Measurements from ENCODE around the gene KCNAB1. TPM values are rescaled to one million over a fixed set of nuclear protein-coding genes. Genes with fewer than 3 reads are reported as not detected.
"Not testable (repeated sequence)": the region's sequence is repeated elsewhere in the genome, so short reads cannot be mapped to it uniquely, and the experiment has no call there.

The KCNAB1 gene
- total RNA-seq, 1 experiment from 2014 or later, result not detected

GRCh38 chr3:156218353-156218744 lies 98.0 kb downstream of the KCNAB1 start:
- Histone ChIP-seq H3K27me3 (replicated peaks; ENCODE audit: insufficient read depth, low read depth, low read length, poor library complexity) (no peaks in the 10 kb centered on the region), H3K9me3 (ENCODE audit: low read depth, low read length, poor library complexity, severe bottlenecking) (no peaks in the 10 kb centered on the region), H3K36me3 (ENCODE audit: insufficient read depth, low read length, poor library complexity, severe bottlenecking) (no peaks in the 10 kb centered on the region), H3K4me1 (ENCODE audit: insufficient read depth, low read length, poor library complexity, severe bottlenecking) (no peaks in the 10 kb centered on the region), H3K27ac (ENCODE audit: low read depth, low read length, poor library complexity, severe bottlenecking) (no peak overlapping the region), H3K4me3 (ENCODE audit: low read depth, low read length, poor library complexity, severe bottlenecking) (no peak overlapping the region)
- ChIA-PET POLR2A (ENCODE audit: low non-redundant PET) (no interaction called here), CTCF (no interaction called here)
- BruUV-seq (replicated peaks), result no TSS peak
- intact Hi-C loops (cut with micrococcal nuclease; ENCODE audit: unreplicated experiment), result no loop called here
- TF ChIP-seq EZH2 (IDR thresholded peaks at IDR 0.05; ENCODE audit: borderline replicate concordance, low read depth, low read length, poor library complexity, severe bottlenecking), result no peak
- TF ChIP-seq, protein P1, sequence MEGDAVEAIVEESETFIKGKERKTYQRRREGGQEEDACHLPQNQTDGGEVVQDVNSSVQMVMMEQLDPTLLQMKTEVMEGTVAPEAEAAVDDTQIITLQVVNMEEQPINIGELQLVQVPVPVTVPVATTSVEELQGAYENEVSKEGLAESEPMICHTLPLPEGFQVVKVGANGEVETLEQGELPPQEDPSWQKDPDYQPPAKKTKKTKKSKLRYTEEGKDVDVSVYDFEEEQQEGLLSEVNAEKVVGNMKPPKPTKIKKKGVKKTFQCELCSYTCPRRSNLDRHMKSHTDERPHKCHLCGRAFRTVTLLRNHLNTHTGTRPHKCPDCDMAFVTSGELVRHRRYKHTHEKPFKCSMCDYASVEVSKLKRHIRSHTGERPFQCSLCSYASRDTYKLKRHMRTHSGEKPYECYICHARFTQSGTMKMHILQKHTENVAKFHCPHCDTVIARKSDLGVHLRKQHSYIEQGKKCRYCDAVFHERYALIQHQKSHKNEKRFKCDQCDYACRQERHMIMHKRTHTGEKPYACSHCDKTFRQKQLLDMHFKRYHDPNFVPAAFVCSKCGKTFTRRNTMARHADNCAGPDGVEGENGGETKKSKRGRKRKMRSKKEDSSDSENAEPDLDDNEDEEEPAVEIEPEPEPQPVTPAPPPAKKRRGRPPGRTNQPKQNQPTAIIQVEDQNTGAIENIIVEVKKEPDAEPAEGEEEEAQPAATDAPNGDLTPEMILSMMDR (conservative IDR thresholded peaks at IDR 0.05; ENCODE audit: low read depth, low read length), result no peak
- no peak for DNase-seq (ENCODE audit: low spot score)

GRCh38 chr3:156222381-156222780 lies 102.0 kb downstream of the KCNAB1 start:
- POLR2A ChIA-PET (ENCODE audit: low non-redundant PET); DNase-seq (ENCODE audit: low spot score); H3K36me3 ChIP-seq (ENCODE audit: insufficient read depth, low read length, poor library complexity, severe bottlenecking); H3K27me3 ChIP-seq (replicated peaks; ENCODE audit: insufficient read depth, low read depth, low read length, poor library complexity); intact Hi-C loops (cut with micrococcal nuclease; ENCODE audit: unreplicated experiment); H3K4me3 ChIP-seq (ENCODE audit: low read depth, low read length, poor library complexity, severe bottlenecking); H3K27ac ChIP-seq (ENCODE audit: low read depth, low read length, poor library complexity, severe bottlenecking); BruUV-seq (replicated peaks); H3K4me1 ChIP-seq (ENCODE audit: insufficient read depth, low read length, poor library complexity, severe bottlenecking); H3K9me3 ChIP-seq (ENCODE audit: low read depth, low read length, poor library complexity, severe bottlenecking); CTCF ChIA-PET: not testable (repeated sequence)

- H3K36me3 ChIP-seq (ENCODE audit: insufficient read depth, low read length, poor library complexity, severe bottlenecking); H3K27me3 ChIP-seq (replicated peaks; ENCODE audit: insufficient read depth, low read depth, low read length, poor library complexity); BruUV-seq (replicated peaks); H3K9me3 ChIP-seq (ENCODE audit: low read depth, low read length, poor library complexity, severe bottlenecking); H3K4me1 ChIP-seq (ENCODE audit: insufficient read depth, low read length, poor library complexity, severe bottlenecking); POLR2A ChIA-PET (ENCODE audit: low non-redundant PET); H3K27ac ChIP-seq (ENCODE audit: low read depth, low read length, poor library complexity, severe bottlenecking); intact Hi-C loops (cut with micrococcal nuclease; ENCODE audit: unreplicated experiment); DNase-seq (ENCODE audit: low spot score); CTCF ChIA-PET; H3K4me3 ChIP-seq (ENCODE audit: low read depth, low read length, poor library complexity, severe bottlenecking): not testable (repeated sequence)
Measured at GRCh38 chr3:156224046-156224445, 103.7 kb downstream of the KCNAB1 start.

- CTCF ChIA-PET, result no interaction called here
- POLR2A ChIA-PET (ENCODE audit: low non-redundant PET), result no interaction called here
Measured at GRCh38 chr3:156226676-156227420, 106.5 kb downstream of the KCNAB1 start.

More at GRCh38 chr3:156226676-156227420, 106.5 kb downstream of the KCNAB1 start:
- no peaks in the 10 kb centered on the region for H3K27me3 ChIP-seq (replicated peaks; ENCODE audit: insufficient read depth, low read depth, low read length, poor library complexity)
- H3K36me3 ChIP-seq (ENCODE audit: insufficient read depth, low read length, poor library complexity, severe bottlenecking), result no peaks in the 10 kb centered on the region
- no peaks in the 10 kb centered on the region for H3K9me3 ChIP-seq (ENCODE audit: low read depth, low read length, poor library complexity, severe bottlenecking)
- H3K4me1 ChIP-seq (ENCODE audit: insufficient read depth, low read length, poor library complexity, severe bottlenecking), result no peaks in the 10 kb centered on the region
- no peak overlapping the region for H3K27ac ChIP-seq (ENCODE audit: low read depth, low read length, poor library complexity, severe bottlenecking)
- no TSS peak for BruUV-seq (replicated peaks)
- no peak for TF ChIP-seq EZH2 (IDR thresholded peaks at IDR 0.05; ENCODE audit: borderline replicate concordance, low read depth, low read length, poor library complexity, severe bottlenecking)
- TF ChIP-seq, protein P1 (conservative IDR thresholded peaks at IDR 0.05; ENCODE audit: low read depth, low read length), result no peak
- intact Hi-C loops (cut with micrococcal nuclease; ENCODE audit: unreplicated experiment), result no loop called here
- no peak overlapping the region for H3K4me3 ChIP-seq (ENCODE audit: low read depth, low read length, poor library complexity, severe bottlenecking)
- DNase-seq (ENCODE audit: low spot score), result no peak
